RWPE1 (cell line): Measurements from ENCODE around the gene FAM174C.

Source experiments
- CTCF ChIA-PET: fragments of 350-600 bp; sonication (Branson Sonifier 250); formaldehyde crosslinking; extraction: SDS; loops from one replicate; lab custom pipeline; 2021; lab: Yijun Ruan, JAX
- POLR2A ChIA-PET: fragments of 400-600 bp; formaldehyde crosslinking; extraction: SDS; loops from one replicate; lab custom pipeline; 2020; ENCODE audit warnings: antibody characterized with exemption; ENCODE audit not compliant: low non-redundant PET; lab: Yijun Ruan, JAX
- DNase-seq: peaks from one replicate; pipeline ENCODE4 v3.0.0; 2012; ENCODE audit warnings: low spot score
- H3K27ac ChIP-seq: fragments of 450-650 bp; 2 replicates; pipeline ENCODE4 v1.5.1; 2017
- TF ChIP-seq, protein P1 (sequence below): fragments of 450-650 bp; conservative IDR thresholded peaks from 2 replicates; pipeline ENCODE4 v1.5.1; 2017; ENCODE audit warnings: low read depth, mild to moderate bottlenecking

Gene FAM174C

GRCh38 chr19:1284293-1284978, 9.1 kb downstream of the FAM174C start:
- POLR2A ChIA-PET: no interaction called here
- peak overlapping the region; percentile 32 for H3K27ac ChIP-seq
- DNase-seq: no peak
- CTCF ChIA-PET: interaction anchor here (0.6 to 0.8 kb wide), 3 partner anchors 19 to 136 kb away, joined by 3 to 5 read pairs (median 3); no protein-coding TSS in a partner anchor
- TF ChIP-seq, protein P1, sequence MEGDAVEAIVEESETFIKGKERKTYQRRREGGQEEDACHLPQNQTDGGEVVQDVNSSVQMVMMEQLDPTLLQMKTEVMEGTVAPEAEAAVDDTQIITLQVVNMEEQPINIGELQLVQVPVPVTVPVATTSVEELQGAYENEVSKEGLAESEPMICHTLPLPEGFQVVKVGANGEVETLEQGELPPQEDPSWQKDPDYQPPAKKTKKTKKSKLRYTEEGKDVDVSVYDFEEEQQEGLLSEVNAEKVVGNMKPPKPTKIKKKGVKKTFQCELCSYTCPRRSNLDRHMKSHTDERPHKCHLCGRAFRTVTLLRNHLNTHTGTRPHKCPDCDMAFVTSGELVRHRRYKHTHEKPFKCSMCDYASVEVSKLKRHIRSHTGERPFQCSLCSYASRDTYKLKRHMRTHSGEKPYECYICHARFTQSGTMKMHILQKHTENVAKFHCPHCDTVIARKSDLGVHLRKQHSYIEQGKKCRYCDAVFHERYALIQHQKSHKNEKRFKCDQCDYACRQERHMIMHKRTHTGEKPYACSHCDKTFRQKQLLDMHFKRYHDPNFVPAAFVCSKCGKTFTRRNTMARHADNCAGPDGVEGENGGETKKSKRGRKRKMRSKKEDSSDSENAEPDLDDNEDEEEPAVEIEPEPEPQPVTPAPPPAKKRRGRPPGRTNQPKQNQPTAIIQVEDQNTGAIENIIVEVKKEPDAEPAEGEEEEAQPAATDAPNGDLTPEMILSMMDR: no peak

- TF ChIP-seq, protein P1: no peak
- POLR2A ChIA-PET: no interaction called here
- no peak for DNase-seq
- CTCF ChIA-PET: interaction anchor here (0.6 to 0.8 kb wide), 2 partner anchors 18 to 50 kb away, joined by 3 to 5 read pairs; no protein-coding TSS in a partner anchor
- peak overlapping the region; percentile 32 for H3K27ac ChIP-seq
Measured at GRCh38 chr19:1284979-1285736, 9.8 kb downstream of the FAM174C start.

DNA sequence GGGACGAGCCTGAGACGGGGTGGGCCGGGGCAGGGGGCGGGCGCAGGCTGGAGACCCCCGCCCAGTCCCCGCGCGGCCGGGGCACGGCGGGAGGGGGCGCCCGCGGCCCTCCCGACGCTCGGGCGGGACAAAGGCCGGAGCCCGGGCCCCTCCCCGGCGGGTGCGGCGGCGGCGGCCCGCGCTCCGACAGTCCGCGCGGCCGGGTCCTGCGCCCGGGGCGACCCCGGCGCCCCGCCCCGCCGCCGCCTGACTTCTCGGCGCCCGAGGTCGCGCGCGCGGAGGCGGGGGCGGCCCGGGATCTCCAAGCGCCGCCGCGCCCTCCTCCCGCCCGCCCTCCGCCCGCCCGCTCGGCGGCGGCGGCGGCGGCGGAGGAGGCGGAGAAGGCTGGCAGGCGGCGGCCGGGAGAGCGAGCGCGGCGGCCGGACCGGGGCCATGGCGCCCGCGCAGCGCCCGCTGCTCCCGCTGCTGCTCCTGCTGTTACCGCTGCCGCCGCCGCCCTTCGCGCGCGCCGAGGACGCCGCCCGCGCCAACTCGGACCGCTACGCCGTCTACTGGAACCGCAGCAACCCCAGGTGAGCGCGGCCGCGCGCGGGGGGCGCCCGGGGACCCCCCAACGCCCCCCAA, 10.5 kb downstream of the FAM174C start, which contains the start of gene EFNA2:
Gene EFNA2 (plus strand): TSS at position 137 of the 624 bp plus-strand sequence. CDS start 296 bp downstream, at position 433.
- ChIA-PET POLR2A (no interaction called here), CTCF (interaction anchor here (0.6 kb wide), 1 partner anchor 403 kb away, joined by 3 read pairs; no protein-coding TSS in a partner anchor)
- peak within 1 kb of the TSS; percentile 32 for H3K27ac ChIP-seq
- TF ChIP-seq, protein P1: no peak
- no peak for DNase-seq

GRCh38 chr19:1286487-1287353, 11.4 kb downstream of the FAM174C start:
- ChIA-PET POLR2A (no interaction called here), CTCF (interaction anchor here (0.5 to 0.6 kb wide), 2 partner anchors 28 to 404 kb away, joined by 3 to 6 read pairs; no protein-coding TSS in a partner anchor)
- DNase-seq: no peak
- no peak overlapping the region for H3K27ac ChIP-seq
- TF ChIP-seq, protein P1: no peak

DNA sequence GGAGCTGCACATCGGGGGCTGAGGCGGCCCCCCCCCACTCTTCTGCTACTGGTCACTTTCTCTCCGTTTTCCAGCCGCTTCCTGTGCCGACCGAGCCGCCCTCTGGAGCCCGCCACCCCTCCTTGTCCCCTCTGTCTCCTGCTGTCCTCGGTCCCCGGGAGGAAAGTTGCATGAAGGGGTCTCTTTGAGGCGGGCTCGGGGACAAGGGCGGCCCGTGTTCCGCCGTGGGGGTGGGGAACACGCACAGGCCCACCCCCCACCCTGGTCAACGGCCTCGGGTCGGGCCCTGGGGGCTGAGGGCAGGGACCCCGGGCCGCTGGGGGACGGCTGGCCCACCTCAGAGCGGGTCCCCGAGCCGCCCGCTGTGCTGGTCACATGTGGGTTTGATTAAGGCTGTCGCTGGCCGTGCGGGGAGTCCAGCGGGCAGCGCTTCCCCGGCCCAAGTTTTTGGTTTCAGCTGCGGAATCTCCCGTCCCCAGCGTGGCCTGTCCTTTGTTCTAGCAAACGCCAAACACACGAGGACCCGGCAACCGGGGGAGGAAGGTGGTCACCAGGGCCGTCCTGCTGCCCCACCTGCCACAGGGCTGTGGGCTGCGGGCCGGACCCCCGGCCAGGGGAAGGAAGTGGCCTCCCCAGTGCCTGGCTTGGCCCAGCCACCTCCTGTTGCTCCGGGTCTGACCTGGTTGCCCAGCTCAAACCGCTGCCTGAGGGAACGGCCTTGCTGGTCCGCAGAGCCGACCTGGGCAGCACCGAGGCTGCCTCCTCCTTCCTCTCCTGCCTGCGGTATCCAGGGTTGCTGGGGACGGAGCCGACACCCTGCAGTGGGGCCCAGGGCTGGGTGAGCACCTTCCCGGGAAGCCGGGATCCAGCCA, 12.3 kb downstream of the FAM174C start:
- ChIA-PET CTCF (interaction anchor here (0.5 to 0.7 kb wide), 2 partner anchors 27 to 223 kb away, joined by 5 to 6 read pairs; no protein-coding TSS in a partner anchor), POLR2A (no interaction called here)
- no peak for DNase-seq
- H3K27ac ChIP-seq: no peak overlapping the region
- TF ChIP-seq, protein P1: no peak
